HepG2 (cell line): ENCODE results near the gene COX4I1. TPM values are rescaled to one million over a fixed set of nuclear protein-coding genes. Genes with fewer than 3 reads are reported as not detected.

Experiments
- ATAC-seq: fragments of 200-7000 bp; cut with Tn5 transposase; 3 replicates; pipeline ENCODE4 v1.9.1; 2020; ENCODE audit warnings: mild to moderate bottlenecking, moderate library complexity
- BruUV-seq: library from RNA; stranded (reverse); fragments of 400-500 nt; replicated peaks from 2 replicates; lab custom pipeline; 2021; lab: Mats Ljungman, UMichigan
- CTCF ChIA-PET: fragments of 300-600 bp; formaldehyde crosslinking; extraction: SDS; loops from one replicate; lab custom pipeline; 2021; ENCODE audit warnings: low total read pairs, inconsistent platforms, low intra/inter-chr PET ratio; lab: Yijun Ruan, JAX
- POLR2A ChIA-PET: fragments of 350-600 bp; sonication (Branson Sonifier 250); formaldehyde crosslinking; loops from one replicate; lab custom pipeline; 2020; ENCODE audit warnings: antibody characterized with exemption, inconsistent platforms; lab: Yijun Ruan, JAX
- DNase-seq: peaks from one replicate; pipeline ENCODE4 v3.0.0-alpha.2; 2015; ENCODE audit warnings: low spot score
- FAIRE-seq: peaks from 3 replicates; lab custom pipeline; 2011; peaks lifted over from hg19 to GRCh38; lab: Jason Lieb, UNC
- H2AFZ ChIP-seq: one replicate; pipeline ENCODE4 v1.6.1; 2011; ENCODE audit warnings: low read length, inconsistent platforms
- H3K27ac ChIP-seq: fragments of 300-600 bp; 3 replicates; pipeline ENCODE4 v1.8.0; 2011; ENCODE audit warnings: mixed run types, mild to moderate bottlenecking, mixed read lengths, low read length, inconsistent platforms; ENCODE audit not compliant: insufficient read depth; ENCODE audit errors: extremely low read length
- H3K27me3 ChIP-seq, 2 experiments: fragments of 200-600 bp in 1 of 2; 2 replicates in 1 of 2; 3 replicates in 1 of 2; pipeline versions ENCODE4 v1.6.0 to v1.8.0; 2011; ENCODE audit warnings: low read length in 2 of 2, mild to moderate bottlenecking in 2 of 2, moderate library complexity in 2 of 2, inconsistent platforms in 1 of 2; ENCODE audit not compliant: insufficient read depth in 2 of 2, control insufficient read depth in 1 of 2
- H3K36me3 ChIP-seq, 2 experiments: fragments of 200-600 bp in 1 of 2; replicated peaks in 1 of 2; 2 replicates in 1 of 2; 3 replicates in 1 of 2; pipeline versions ENCODE4 v1.5.1 to v1.8.0; 2011; ENCODE audit warnings: low read length in 2 of 2, inconsistent platforms in 1 of 2; ENCODE audit not compliant: insufficient read depth in 2 of 2, control insufficient read depth in 1 of 2
- H3K4me1 ChIP-seq: 2 replicates; pipeline ENCODE4 v1.5.1; 2012; ENCODE audit warnings: low read length, inconsistent platforms; ENCODE audit not compliant: insufficient read depth
- H3K4me2 ChIP-seq: 2 replicates; pipeline ENCODE4 v1.6.0; 2011; ENCODE audit warnings: low read depth, low read length, inconsistent platforms
- H3K4me3 ChIP-seq, 3 experiments: fragments of 200-600 bp in 1 of 3; sonication (generic), shearing (Covaris generic) in 1 of 3; replicated peaks in 1 of 3; 2 replicates each; pipeline ENCODE4 v1.5.1; 2011 to 2016; ENCODE audit warnings: low read length in 3 of 3, inconsistent platforms in 2 of 3, low read depth in 2 of 3, mild to moderate bottlenecking in 2 of 3, control low read depth in 1 of 3, mixed read lengths in 1 of 3; ENCODE audit not compliant: insufficient read depth in 1 of 3
- H3K79me2 ChIP-seq: one replicate; pipeline ENCODE4 v1.6.1; 2011; ENCODE audit warnings: low read length, inconsistent platforms; ENCODE audit not compliant: insufficient read depth
- H3K9ac ChIP-seq: 2 replicates; pipeline ENCODE4 v1.6.0; 2011; ENCODE audit warnings: mild to moderate bottlenecking, low read depth, low read length, inconsistent platforms; ENCODE audit not compliant: insufficient read depth
- H3K9me3 ChIP-seq: 2 replicates; pipeline ENCODE4 v1.5.1; 2012; ENCODE audit warnings: mild to moderate bottlenecking, low read length
- H4K20me1 ChIP-seq: 2 replicates; pipeline ENCODE4 v1.6.0; 2011; ENCODE audit warnings: inconsistent platforms, mild to moderate bottlenecking, low read length, moderate library complexity; ENCODE audit not compliant: insufficient read depth
- EHMT2 ChIP-seq: fragments of 200-600 bp; sonication (generic); IDR thresholded peaks from 2 replicates; pipeline ENCODE4 v1.7.0; 2017; ENCODE audit warnings: antibody characterized with exemption, low read depth, low read length, borderline replicate concordance
- HIVEP1 ChIP-seq: sonication (generic); formaldehyde crosslinking; IDR thresholded peaks from 2 replicates; pipeline ENCODE4 v1.4.0; 2020; ENCODE audit warnings: mild to moderate bottlenecking, missing genetic modification reagents
- HMG20B ChIP-seq: conservative IDR thresholded peaks from 2 replicates; pipeline ENCODE4 v1.6.1; 2016; ENCODE audit warnings: missing genetic modification reagents, missing compliant biosample characterization
- NCOA2 ChIP-seq: sonication (generic); formaldehyde crosslinking; IDR thresholded peaks from 2 replicates; pipeline ENCODE4 v1.8.0; 2022; ENCODE audit warnings: inconsistent platforms
- SP4 ChIP-seq: sonication (generic); formaldehyde crosslinking; IDR thresholded peaks from 2 replicates; pipeline ENCODE4 v1.8.1; 2023; ENCODE audit warnings: mild to moderate bottlenecking, missing genetic modification reagents
- TRIM24 ChIP-seq: sonication (generic); formaldehyde crosslinking; IDR thresholded peaks from 2 replicates; pipeline ENCODE4 v1.8.0; 2022; ENCODE audit warnings: mild to moderate bottlenecking, missing genetic modification reagents
- XRCC5 ChIP-seq: fragments of 200-400 bp; formaldehyde crosslinking; optimal IDR thresholded peaks from 2 replicates; pipeline ENCODE3; 2017; ENCODE audit warnings: mild to moderate bottlenecking, low read length
- ZNF253 ChIP-seq: sonication (generic); formaldehyde crosslinking; IDR thresholded peaks from 2 replicates; pipeline ENCODE4 v1.8.0; 2022; ENCODE audit warnings: mild to moderate bottlenecking, missing genetic modification reagents, borderline replicate concordance
- ZNF33A ChIP-seq: sonication (generic); formaldehyde crosslinking; IDR thresholded peaks from 2 replicates; pipeline ENCODE4 v1.5.1; 2020; ENCODE audit warnings: missing genetic modification reagents, mild to moderate bottlenecking, moderate library complexity, borderline replicate concordance
- ZNF644 ChIP-seq: IDR thresholded peaks from 2 replicates; pipeline ENCODE4 v1.6.1; 2016; ENCODE audit warnings: low read depth
- ZNF670 ChIP-seq: sonication (generic); formaldehyde crosslinking; IDR thresholded peaks from 2 replicates; pipeline ENCODE4 v1.8.0; 2022; ENCODE audit warnings: mild to moderate bottlenecking, missing genetic modification reagents, borderline replicate concordance
- ZNF768 ChIP-seq: sonication (generic); formaldehyde crosslinking; IDR thresholded peaks from 2 replicates; pipeline ENCODE4 v1.4.0; 2020; ENCODE audit warnings: missing genetic modification reagents
- ZSCAN31 ChIP-seq: sonication (generic); formaldehyde crosslinking; IDR thresholded peaks from 2 replicates; pipeline ENCODE4 v1.5.0; 2020; ENCODE audit warnings: low read depth, mild to moderate bottlenecking, missing genetic modification reagents
- WGBS: methylation state at CpG from one replicate; pipeline ENCODE4 v1.1.6; 2017; ENCODE audit warnings: low lambda C conversion rate; 5-methylcytosine and 5-hydroxymethylcytosine counted together
- in situ Hi-C: cut with HindIII; loops from 2 replicates; pipeline ENCODE4 v1.10.0; 2017; ENCODE audit warnings: low pct_unique_long_range_greater_than_20kb; ENCODE audit not compliant: extremely low pct_ligation_motif_present
- intact Hi-C: fragments of 100-400 bp; cut with micrococcal nuclease; formaldehyde crosslinking; loops from one replicate; pipeline ENCODE4 v1.10.0; 2022; ENCODE audit not compliant: unreplicated experiment
- polyA plus RNA-seq, 8 experiments: library from polyadenylated mRNA; depleted of rRNA in 3 of 8; stranded (reverse) in 7 of 8; unstranded in 1 of 8; fragments of >200 nt; fragmentation: Illumina TruSeq in 4 of 8; extraction: Trizol in 4 of 8; gene quantifications; 2 replicates each; pipeline versions ENCODE4 v1.2.1 to v1.2.3, GENCODE V29; 2011 to 2016; ENCODE audit warnings: low read depth in 4 of 8, missing spikeins in 1 of 8, mixed read lengths in 1 of 8; ENCODE audit not compliant: insufficient read depth in 1 of 8
- total RNA-seq, 5 experiments: library from RNA; depleted of rRNA; stranded (reverse); fragments of >200 nt; fragmentation: Illumina TruSeq; extraction: Trizol; gene quantifications; 2 replicates each; pipeline ENCODE4 v1.2.3, GENCODE V29; 2016; ENCODE audit warnings: low read depth in 1 of 5
- TF ChIP-seq, protein P1 (sequence below): sonication (generic); formaldehyde crosslinking; IDR thresholded peaks from 2 replicates; pipeline ENCODE4 v1.4.0; 2020; ENCODE audit warnings: mild to moderate bottlenecking, missing genetic modification reagents
- TF ChIP-seq, protein P2 (sequence below): sonication (generic); formaldehyde crosslinking; IDR thresholded peaks from 2 replicates; pipeline ENCODE4 v1.4.0; 2020; ENCODE audit warnings: mild to moderate bottlenecking, missing genetic modification reagents, borderline replicate concordance
- TF ChIP-seq, protein P3 (sequence below): sonication (generic); formaldehyde crosslinking; IDR thresholded peaks from 2 replicates; pipeline ENCODE4 v1.4.0; 2020; ENCODE audit warnings: missing genetic modification reagents, borderline replicate concordance
- TF ChIP-seq, protein P4 (sequence below): sonication (generic); formaldehyde crosslinking; IDR thresholded peaks from 2 replicates; pipeline ENCODE4 v1.5.1; 2020; ENCODE audit warnings: mild to moderate bottlenecking, missing genetic modification reagents, borderline replicate concordance
- TF ChIP-seq, protein P5 (sequence below): sonication (generic); formaldehyde crosslinking; IDR thresholded peaks from 2 replicates; pipeline ENCODE4 v1.4.0; 2020; ENCODE audit warnings: missing genetic modification reagents

The COX4I1 gene
- total and polyA plus RNA-seq, 2 of the 13 experiments (the other 11 are each of a cell fraction or from before 2014, with no cell fraction given) = 658 to 902 TPM

DNA sequence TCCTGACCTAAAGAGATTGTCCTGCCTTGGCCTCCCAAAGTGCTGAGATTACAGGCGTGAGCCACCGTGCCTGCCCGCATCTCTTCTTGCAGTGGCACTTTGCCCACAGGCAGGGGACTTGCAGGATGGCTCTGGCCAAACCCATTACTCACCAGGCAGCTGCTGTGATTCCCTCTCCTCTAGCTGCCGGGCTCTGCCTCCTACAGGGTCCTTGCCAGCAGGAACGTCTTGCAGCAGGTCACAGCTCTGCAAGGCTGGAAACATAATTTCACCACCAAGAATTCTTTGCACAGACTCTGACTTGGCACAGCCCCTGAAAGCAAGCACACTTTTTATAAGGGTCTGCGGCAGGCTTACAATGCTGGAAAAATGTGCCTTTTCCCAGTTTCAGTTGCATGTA is 20.3 kb downstream of the COX4I1 start:
- no peak for DNase-seq

More for the DNA sequence above, 20.3 kb downstream of the COX4I1 start:
- WGBS = 20% methylated on average over 5 of the region's 6 CpGs
- no peak for FAIRE-seq
- no peak overlapping the region for H3K4me2 ChIP-seq
- intact Hi-C loops = loop anchor here (1.0 kb wide), 1 partner anchor 197 kb away; no protein-coding TSS in a partner anchor
- TF ChIP-seq ZNF644 (CRISPR knock-in tag) (no peak), XRCC5 (no peak), ZNF33A (CRISPR knock-in tag) (no peak), NCOA2 (CRISPR knock-in tag) (no peak), EHMT2 (no peak), HMG20B (CRISPR knock-in tag) (no peak), HIVEP1 (CRISPR knock-in tag) (no peak), ZNF768 (no peak), ZSCAN31 (no peak), ZNF670 (CRISPR knock-in tag) (no peak), TRIM24 (no peak), SP4 (no peak), ZNF253 (CRISPR knock-in tag) (no peak)
- TF ChIP-seq, protein P1, sequence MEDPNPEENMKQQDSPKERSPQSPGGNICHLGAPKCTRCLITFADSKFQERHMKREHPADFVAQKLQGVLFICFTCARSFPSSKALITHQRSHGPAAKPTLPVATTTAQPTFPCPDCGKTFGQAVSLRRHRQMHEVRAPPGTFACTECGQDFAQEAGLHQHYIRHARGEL (CRISPR knock-in tag) = no peak
- TF ChIP-seq, protein P2, sequence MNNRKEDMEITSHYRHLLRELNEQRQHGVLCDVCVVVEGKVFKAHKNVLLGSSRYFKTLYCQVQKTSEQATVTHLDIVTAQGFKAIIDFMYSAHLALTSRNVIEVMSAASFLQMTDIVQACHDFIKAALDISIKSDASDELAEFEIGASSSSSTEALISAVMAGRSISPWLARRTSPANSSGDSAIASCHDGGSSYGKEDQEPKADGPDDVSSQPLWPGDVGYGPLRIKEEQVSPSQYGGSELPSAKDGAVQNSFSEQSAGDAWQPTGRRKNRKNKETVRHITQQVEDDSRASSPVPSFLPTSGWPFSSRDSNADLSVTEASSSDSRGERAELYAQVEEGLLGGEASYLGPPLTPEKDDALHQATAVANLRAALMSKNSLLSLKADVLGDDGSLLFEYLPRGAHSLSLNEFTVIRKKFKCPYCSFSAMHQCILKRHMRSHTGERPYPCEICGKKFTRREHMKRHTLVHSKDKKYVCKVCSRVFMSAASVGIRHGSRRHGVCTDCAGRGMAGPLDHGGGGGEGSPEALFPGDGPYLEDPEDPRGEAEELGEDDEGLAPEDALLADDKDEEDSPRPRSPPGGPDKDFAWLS = no peak
- TF ChIP-seq, protein P3, sequence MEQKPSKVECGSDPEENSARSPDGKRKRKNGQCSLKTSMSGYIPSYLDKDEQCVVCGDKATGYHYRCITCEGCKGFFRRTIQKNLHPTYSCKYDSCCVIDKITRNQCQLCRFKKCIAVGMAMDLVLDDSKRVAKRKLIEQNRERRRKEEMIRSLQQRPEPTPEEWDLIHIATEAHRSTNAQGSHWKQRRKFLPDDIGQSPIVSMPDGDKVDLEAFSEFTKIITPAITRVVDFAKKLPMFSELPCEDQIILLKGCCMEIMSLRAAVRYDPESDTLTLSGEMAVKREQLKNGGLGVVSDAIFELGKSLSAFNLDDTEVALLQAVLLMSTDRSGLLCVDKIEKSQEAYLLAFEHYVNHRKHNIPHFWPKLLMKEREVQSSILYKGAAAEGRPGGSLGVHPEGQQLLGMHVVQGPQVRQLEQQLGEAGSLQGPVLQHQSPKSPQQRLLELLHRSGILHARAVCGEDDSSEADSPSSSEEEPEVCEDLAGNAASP = no peak
- TF ChIP-seq, protein P4, sequence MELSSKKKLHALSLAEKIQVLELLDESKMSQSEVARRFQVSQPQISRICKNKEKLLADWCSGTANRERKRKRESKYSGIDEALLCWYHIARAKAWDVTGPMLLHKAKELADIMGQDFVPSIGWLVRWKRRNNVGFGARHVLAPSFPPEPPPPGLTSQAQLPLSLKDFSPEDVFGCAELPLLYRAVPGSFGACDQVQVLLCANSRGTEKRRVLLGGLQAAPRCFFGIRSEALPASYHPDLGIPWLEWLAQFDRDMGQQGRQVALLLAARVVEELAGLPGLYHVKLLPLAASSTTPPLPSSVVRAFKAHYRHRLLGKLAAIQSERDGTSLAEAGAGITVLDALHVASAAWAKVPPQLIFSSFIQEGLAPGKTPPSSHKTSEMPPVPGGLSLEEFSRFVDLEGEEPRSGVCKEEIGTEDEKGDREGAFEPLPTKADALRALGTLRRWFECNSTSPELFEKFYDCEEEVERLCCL = no peak
- TF ChIP-seq, protein P5, sequence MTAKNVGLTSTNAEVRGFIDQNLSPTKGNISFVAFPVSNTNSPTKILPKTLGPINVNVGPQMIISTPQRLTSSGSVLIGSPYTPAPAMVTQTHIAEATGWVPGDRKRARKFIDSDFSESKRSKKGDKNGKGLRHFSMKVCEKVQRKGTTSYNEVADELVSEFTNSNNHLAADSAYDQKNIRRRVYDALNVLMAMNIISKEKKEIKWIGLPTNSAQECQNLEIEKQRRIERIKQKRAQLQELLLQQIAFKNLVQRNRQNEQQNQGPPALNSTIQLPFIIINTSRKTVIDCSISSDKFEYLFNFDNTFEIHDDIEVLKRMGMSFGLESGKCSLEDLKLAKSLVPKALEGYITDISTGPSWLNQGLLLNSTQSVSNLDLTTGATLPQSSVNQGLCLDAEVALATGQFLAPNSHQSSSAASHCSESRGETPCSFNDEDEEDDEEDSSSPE = no peak
- no peaks in the 10 kb centered on the region for H3K9me3 ChIP-seq
- no peak overlapping the region for H2AFZ ChIP-seq
- no peaks in the 10 kb centered on the region for H3K36me3 ChIP-seq
- H4K20me1 ChIP-seq = no peaks in the 10 kb centered on the region
- H3K27ac ChIP-seq = no peak overlapping the region
- H3K79me2 ChIP-seq = no peaks in the 10 kb centered on the region
- in situ Hi-C loops = loop anchor here (5.0 to 25.0 kb wide), 4 partner anchors 73 to 693 kb away; partner anchors contain the start of gene FOXF1
- H3K27me3 ChIP-seq = peaks cover 0 to 16% of the 10 kb centered on the region in 2 experiments; a peak in 3 of 5 replicates
- no peaks in the 10 kb centered on the region for H3K4me1 ChIP-seq
- H3K4me3 ChIP-seq = no peak overlapping the region
- peak; percentile 16; the same call in 2 of the 3 replicates for ATAC-seq
- CTCF ChIA-PET = interaction anchor here (3.8 to 5.0 kb wide), 2 partner anchors 167 to 196 kb away, joined by 81 to 108 read pairs; no protein-coding TSS in a partner anchor
- no peak overlapping the region for H3K9ac ChIP-seq
- BruUV-seq = no TSS peak
- POLR2A ChIA-PET = no interaction called here
